ENCODE measurements around the gene GHR. TPM values are rescaled to one million over a fixed set of nuclear protein-coding genes. Genes with fewer than 3 reads are reported as not detected.
"Not testable (repeated sequence)": the region's sequence is repeated elsewhere in the genome, so short reads cannot be mapped to it uniquely, and the experiment has no call there.

Gene GHR
- total RNA-seq, 1 experiment from 2014 or later = not detected

GRCh38 chr5:42655982-42656650 is 232.9 kb downstream of the GHR start:
- no peak for DNase-seq (ENCODE audit: low spot score)
- in situ Hi-C loops (cut with HindIII; ENCODE audit: low sequenced_read_pairs) = no loop called here

GRCh38 chr5:42656651-42657015 is 233.4 kb downstream of the GHR start:
- in situ Hi-C loops (cut with HindIII; ENCODE audit: low sequenced_read_pairs) = no loop called here
- DNase-seq (ENCODE audit: low spot score) = no peak

GRCh38 chr5:42659869-42660268 is 236.6 kb downstream of the GHR start:
- DNase-seq (ENCODE audit: low spot score); in situ Hi-C loops (cut with HindIII; ENCODE audit: low sequenced_read_pairs): not testable (repeated sequence)

GRCh38 chr5:42665857-42666256 is 242.6 kb downstream of the GHR start:
- DNase-seq (ENCODE audit: low spot score) = no peak
- in situ Hi-C loops (cut with HindIII; ENCODE audit: low sequenced_read_pairs) = no loop called here

- no peak for DNase-seq (ENCODE audit: low spot score)
- in situ Hi-C loops (cut with HindIII; ENCODE audit: low sequenced_read_pairs) = no loop called here
Measured at GRCh38 chr5:42666869-42667268, 243.6 kb downstream of the GHR start.

- DNase-seq (ENCODE audit: low spot score) = no peak
- in situ Hi-C loops (cut with HindIII; ENCODE audit: low sequenced_read_pairs) = no loop called here
Measured at GRCh38 chr5:42668254-42668653, 245.0 kb downstream of the GHR start.

- DNase-seq (ENCODE audit: low spot score) = no peak
- in situ Hi-C loops (cut with HindIII; ENCODE audit: low sequenced_read_pairs) = no loop called here
Measured at GRCh38 chr5:42672925-42673324, 249.7 kb downstream of the GHR start.

GRCh38 chr5:42675602-42676001 is 252.4 kb downstream of the GHR start:
- no peak for DNase-seq (ENCODE audit: low spot score)
- in situ Hi-C loops (cut with HindIII; ENCODE audit: low sequenced_read_pairs) = no loop called here

GRCh38 chr5:42676362-42676761 is 253.1 kb downstream of the GHR start:
- no peak for DNase-seq (ENCODE audit: low spot score)
- in situ Hi-C loops (cut with HindIII; ENCODE audit: low sequenced_read_pairs) = no loop called here

- in situ Hi-C loops (cut with HindIII; ENCODE audit: low sequenced_read_pairs) = no loop called here
Measured at GRCh38 chr5:42677156-42677842, 254.1 kb downstream of the GHR start.

GRCh38 chr5:42680046-42680445 is 256.8 kb downstream of the GHR start:
- DNase-seq (ENCODE audit: low spot score) = no peak
- in situ Hi-C loops (cut with HindIII; ENCODE audit: low sequenced_read_pairs) = no loop called here

More at GRCh38 chr5:42677156-42677842, 254.1 kb downstream of the GHR start:
- no peak for DNase-seq (ENCODE audit: low spot score)

- in situ Hi-C loops (cut with HindIII; ENCODE audit: low sequenced_read_pairs); DNase-seq (ENCODE audit: low spot score): not testable (repeated sequence)
Measured at GRCh38 chr5:42685078-42685477, 261.8 kb downstream of the GHR start.

GRCh38 chr5:42689391-42689790 is 266.2 kb downstream of the GHR start:
- in situ Hi-C loops (cut with HindIII; ENCODE audit: low sequenced_read_pairs) = no loop called here
- DNase-seq (ENCODE audit: low spot score) = no peak

GRCh38 chr5:42691413-42691937 is 268.2 kb downstream of the GHR start:
- in situ Hi-C loops (cut with HindIII; ENCODE audit: low sequenced_read_pairs) = no loop called here
- DNase-seq (ENCODE audit: low spot score) = no peak

GRCh38 chr5:42701351-42702059 is 278.3 kb downstream of the GHR start:
- in situ Hi-C loops (cut with HindIII; ENCODE audit: low sequenced_read_pairs) = no loop called here

GRCh38 chr5:42703238-42703637 is 280.0 kb downstream of the GHR start:
- DNase-seq (ENCODE audit: low spot score) = no peak
- in situ Hi-C loops (cut with HindIII; ENCODE audit: low sequenced_read_pairs) = no loop called here

More at GRCh38 chr5:42701351-42702059, 278.3 kb downstream of the GHR start:
- DNase-seq (ENCODE audit: low spot score) = no peak

GRCh38 chr5:42715785-42716184 is 292.5 kb downstream of the GHR start:
- in situ Hi-C loops (cut with HindIII; ENCODE audit: low sequenced_read_pairs) = no loop called here
- no peak for DNase-seq (ENCODE audit: low spot score)

- in situ Hi-C loops (cut with HindIII; ENCODE audit: low sequenced_read_pairs) = no loop called here
- no peak for DNase-seq (ENCODE audit: low spot score)
Measured at GRCh38 chr5:42718591-42718990, 295.4 kb downstream of the GHR start.

- in situ Hi-C loops (cut with HindIII; ENCODE audit: low sequenced_read_pairs) = no loop called here
- DNase-seq (ENCODE audit: low spot score) = no peak
Measured at GRCh38 chr5:42719034-42719433, 295.8 kb downstream of the GHR start.

- no peak for DNase-seq (ENCODE audit: low spot score)
- in situ Hi-C loops (cut with HindIII; ENCODE audit: low sequenced_read_pairs) = no loop called here
Measured at GRCh38 chr5:42720251-42720650, 297.0 kb downstream of the GHR start.
